GM19467 (cell line): ENCODE data around the gene DCAF15.
"Not testable (repeated sequence)": the region's sequence is repeated elsewhere in the genome, so short reads cannot be mapped to it uniquely, and the experiment has no call there.

ENCODE experiments used
- ATAC-seq: cut with Tn5 transposase; IDR thresholded peaks from one replicate; pipeline ENCODE4 v1.9.1; 2021; ENCODE audit warnings: mild to moderate bottlenecking, moderate library complexity; ENCODE audit not compliant: unreplicated experiment

The DCAF15 gene, protein sequence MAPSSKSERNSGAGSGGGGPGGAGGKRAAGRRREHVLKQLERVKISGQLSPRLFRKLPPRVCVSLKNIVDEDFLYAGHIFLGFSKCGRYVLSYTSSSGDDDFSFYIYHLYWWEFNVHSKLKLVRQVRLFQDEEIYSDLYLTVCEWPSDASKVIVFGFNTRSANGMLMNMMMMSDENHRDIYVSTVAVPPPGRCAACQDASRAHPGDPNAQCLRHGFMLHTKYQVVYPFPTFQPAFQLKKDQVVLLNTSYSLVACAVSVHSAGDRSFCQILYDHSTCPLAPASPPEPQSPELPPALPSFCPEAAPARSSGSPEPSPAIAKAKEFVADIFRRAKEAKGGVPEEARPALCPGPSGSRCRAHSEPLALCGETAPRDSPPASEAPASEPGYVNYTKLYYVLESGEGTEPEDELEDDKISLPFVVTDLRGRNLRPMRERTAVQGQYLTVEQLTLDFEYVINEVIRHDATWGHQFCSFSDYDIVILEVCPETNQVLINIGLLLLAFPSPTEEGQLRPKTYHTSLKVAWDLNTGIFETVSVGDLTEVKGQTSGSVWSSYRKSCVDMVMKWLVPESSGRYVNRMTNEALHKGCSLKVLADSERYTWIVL

DNA sequence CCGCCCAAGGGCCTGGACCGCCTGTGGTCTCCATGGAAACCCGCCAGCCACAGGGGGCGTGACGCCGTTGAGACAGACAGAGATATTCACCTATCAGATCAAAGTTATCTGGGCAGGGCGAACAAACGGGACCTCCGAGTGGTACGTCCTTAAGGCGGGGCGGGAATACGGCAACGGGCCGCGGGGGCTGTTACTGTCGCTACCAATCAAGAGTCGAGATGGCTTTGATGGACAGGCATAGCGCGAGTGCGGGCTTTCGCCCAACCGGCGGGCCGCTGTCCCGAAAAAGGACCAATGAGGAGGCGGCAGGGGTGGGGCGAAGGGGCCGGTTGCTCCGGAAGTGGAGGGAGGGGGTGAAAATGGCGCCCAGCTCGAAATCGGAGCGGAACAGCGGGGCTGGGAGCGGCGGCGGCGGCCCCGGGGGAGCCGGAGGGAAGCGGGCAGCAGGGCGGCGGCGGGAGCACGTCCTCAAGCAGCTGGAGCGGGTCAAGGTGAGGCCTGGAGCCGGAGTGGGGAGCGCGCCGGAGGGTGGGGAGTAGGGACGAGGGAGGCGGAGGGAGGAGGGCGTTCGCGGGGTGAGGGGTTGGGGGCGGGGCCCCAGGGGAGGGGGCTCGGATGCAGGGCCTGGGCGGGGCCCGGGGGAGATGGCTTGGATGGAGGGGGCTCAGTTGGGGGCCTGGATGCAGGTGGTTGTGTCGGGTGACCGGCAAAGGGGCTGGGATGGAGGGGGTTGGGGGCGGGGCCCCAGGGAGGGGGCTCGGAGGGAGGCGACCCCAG, at the start of gene DCAF15:
Gene DCAF15 (plus strand): TSS at position 356 of the 777 bp plus-strand sequence. CDS start 4 bp downstream, at position 360.
- ATAC-seq: peak; percentile 97

DNA sequence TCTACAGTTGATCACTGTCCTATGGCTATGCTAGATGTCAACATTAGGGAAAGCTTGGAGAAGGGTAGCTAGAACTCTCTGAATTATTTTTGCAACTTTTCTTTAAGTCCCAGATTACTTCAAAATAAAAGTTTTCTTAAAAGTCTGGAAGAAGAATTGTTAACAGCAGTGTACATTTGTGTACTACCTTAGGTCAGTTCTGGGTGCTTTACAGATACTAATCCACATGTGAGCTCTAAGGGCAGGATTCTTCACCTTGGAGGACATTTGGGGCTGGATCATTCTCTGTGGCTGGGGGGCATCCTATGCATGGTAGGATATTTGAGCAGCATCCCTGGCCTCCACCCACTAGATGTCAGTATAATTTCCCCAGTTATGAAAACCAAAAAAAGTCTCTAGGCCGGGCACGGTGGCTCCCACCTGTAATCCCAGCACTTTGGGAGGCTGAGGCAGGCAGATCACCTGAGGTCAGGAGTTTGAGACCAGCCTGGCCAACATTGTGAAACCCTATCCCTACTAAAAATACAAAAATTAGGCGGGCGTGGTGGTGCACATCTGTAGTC, 49.2 kb upstream of the DCAF15 start:
- ATAC-seq: no peak

DNA sequence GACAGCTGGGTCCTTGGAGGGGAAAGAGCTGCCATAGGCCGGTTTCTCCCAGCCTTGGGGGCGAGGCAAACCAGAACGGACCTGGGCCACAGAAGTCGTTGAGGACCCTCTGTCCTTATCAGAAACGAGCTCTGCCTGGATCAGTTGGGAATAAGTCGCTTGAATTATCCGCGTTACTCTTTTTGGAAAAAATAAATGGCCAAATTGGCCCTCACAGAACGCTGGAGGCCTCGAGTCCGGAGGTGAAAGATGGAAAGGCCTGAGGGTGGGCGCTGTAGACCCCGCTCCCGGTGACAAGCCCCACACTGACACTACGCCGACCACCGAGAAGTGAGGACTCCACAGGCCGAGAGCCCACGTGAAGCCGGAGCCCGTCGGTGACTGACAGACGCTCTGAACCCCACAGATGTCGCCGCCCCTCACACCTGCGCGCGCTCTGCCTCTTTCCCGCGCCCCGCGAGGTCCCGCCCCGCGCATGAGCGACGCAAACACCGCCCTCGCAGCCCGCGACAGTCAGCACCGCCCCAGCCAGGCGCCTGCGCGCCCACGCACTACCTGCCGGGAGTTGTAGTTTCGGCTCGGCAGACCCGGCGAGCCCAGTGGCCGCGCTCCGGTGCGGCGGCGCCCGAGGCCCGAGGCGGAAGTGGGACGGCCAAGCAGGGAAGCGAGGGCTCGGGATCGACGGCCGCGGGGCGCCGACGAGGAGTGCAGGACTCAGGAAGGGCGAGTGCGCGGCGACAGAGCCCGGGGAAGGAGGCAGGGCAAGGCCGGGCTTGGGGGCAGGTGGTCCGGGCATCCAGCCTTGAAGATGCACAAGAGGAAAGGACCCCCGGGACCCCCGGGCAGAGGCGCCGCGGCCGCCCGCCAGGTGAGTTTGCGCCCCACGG, 46.4 kb upstream of the DCAF15 start, which contains the start of the genes BRME1 and CC2D1A:
Gene BRME1 (minus strand): TSS at position 484 of the 887 bp plus-strand sequence. CDS start 1,225 bp downstream, outside the sequence.
Gene CC2D1A (plus strand): TSS at position 568 of the 887 bp plus-strand sequence. CDS start 241 bp downstream, at position 809.
- ATAC-seq: peak; percentile 89

DNA sequence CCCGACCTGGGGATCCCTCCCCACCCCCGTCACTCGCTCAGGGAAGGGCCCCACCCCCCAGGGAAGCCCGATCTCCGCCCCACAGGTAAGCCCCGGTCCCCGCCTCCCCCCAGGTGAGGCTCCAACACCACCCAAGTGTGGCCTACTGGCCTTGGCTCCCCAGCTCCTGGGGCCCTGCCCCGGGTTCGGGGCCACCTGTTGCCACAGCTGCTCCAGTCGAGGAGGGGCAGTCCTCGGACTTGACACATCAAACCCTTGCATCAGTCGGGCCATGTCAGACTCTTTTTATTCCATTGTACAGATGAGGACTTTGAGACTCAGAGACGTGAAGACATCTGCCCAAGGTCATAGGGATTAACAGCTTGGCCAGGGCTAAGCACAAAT, 45.8 kb upstream of the DCAF15 start:
- ATAC-seq: no peak

DNA sequence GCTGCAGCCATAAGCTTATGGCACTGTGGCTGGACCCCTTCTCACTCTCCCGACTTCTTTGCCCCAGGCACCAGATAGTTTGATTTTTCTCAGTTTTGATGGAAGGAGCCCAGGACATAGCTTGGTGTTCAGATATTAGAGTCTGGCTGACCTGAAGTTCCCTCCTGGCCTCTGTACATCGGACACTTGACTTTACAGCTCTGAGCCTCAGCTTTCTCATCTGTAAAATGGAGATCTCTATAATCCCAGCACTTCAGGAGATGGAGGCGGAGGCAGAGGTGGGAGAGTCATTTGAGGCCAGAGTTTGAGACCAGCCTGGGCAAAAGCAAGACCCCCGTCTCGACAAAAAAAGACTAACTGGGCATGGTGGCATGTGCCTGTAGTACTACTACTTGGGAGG, 45.4 kb upstream of the DCAF15 start:
- ATAC-seq: no peak

DNA sequence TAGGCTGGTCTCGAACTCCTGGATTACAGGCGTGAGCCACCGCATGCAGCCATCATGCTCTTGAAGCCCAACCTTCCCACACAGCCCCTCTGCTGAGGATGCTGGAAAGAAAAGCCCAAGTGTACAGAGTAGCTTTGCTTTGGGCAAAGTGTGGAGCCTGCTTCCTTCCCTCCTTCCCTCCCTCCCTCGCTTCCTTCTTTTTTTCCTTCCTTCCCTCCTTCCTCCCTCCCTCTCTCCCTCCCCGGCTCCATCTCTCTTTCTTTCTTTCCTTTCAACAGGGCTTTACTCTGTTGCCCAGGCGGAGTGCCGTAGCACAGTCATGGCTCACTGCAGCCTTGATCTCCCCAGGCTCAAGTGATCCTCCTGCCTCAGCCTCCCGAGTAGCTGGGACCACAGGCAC, 43.6 kb upstream of the DCAF15 start:
- ATAC-seq: no peak

DNA sequence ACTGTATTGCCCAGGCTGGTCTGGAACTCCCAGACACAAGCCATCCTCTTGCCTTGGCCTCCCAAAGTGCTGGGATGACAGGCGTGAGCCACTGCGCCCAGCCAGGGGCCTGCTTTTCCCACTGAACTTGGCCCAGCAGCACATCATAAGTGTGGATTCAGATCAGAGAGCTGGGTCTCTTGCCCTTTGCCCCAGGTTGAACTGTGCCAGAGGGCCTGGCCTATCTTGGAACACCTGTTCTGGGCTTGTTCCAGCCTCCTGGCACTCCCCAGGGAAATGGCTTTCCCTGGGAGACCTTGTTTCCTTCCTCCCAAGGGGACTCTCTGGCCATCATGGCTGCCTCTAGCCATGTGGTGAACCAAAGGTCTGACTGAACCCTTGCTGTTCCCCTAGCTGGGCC, 42.9 kb upstream of the DCAF15 start:
- ATAC-seq: no peak

DNA sequence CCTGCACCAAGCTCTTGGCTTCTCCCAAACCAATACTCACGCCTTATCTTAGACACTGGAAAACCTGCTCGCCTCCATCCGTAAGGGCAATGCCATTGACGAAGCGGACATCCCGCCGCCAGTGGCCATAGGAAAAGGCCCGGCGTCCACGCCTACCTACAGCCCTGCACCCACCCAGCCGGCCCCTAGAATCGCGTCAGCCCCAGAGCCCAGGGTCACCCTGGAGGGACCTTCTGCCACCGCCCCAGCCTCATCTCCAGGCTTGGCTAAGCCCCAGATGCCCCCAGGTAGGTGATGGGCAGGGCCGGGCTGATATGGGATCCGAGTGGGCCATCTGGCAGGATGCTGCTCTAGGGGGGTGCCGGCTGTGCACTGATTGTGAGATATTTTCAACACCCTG, 39.0 kb upstream of the DCAF15 start:
- ATAC-seq: no peak

DNA sequence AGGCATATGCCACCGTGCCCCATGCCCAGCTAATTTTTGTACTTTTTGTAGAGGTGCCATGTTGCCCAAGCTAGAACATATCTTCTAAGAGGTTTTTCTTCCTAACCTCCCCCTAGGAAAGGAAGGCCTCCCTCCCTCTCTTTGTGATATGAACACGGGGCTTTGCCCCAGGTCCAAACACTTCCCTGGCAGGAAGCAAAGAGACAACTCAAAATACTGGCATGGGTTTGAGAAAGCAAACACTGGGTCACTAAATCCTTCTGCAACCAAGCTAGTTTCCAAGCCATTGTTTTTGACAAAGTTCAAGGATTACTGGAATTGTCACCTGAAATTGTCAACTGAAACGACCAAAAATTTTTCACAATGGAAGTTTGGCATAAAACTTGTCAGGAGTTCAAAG, 37.5 kb upstream of the DCAF15 start:
- ATAC-seq: no peak

DNA sequence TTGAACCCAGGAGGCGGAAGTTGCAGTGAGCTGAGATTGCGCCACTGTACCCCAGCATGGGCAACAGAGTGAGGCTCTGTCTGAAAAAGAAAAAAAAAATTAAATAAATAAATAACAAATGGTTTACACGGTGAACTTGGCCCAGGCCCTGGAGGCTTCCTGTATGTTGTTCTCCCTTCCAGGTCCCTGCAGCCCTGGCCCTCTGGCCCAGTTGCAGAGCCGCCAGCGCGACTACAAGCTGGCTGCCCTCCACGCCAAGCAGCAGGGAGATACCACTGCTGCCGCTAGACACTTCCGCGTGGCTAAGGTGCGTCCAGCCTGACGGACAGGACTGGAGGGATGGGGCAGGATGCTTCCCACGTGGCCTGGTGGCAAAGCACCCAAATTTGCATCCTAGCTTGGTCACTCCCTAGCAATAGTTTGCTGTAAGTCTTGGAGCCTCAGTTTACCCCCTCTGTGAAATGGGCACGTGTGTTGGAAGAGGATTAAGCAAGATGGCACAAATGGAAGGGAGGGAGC, 34.4 kb upstream of the DCAF15 start:
- no peak for ATAC-seq

DNA sequence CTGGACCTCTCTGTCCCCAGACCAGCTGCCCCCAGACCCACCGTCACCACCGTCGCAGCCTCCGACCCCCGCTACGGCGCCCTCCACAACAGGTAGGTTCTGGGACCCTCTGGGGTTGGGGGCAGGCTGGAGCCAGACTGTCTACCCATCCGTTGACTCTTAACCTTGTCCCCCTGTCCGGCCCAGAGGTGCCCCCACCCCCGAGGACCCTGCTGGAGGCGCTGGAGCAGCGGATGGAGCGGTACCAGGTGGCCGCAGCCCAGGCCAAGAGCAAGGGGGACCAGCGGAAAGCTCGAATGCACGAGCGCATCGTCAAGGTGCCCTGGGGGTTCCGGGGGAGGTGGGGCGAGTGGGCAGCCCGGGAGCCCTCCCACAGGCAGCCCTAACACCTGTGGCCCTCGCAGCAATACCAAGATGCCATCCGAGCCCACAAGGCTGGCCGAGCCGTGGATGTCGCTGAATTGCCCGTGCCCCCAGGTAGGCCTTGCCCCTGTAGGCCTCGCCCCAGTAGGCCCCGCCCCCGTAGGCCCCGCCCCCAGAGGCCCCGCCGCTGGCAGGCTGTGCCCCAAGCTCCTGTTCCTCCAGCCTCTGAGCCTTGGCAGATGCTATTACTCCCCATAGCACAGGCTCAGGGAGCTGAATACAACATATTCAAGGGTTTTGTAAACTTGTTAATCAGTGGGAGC, 33.4 kb upstream of the DCAF15 start:
- no peak for ATAC-seq

DNA sequence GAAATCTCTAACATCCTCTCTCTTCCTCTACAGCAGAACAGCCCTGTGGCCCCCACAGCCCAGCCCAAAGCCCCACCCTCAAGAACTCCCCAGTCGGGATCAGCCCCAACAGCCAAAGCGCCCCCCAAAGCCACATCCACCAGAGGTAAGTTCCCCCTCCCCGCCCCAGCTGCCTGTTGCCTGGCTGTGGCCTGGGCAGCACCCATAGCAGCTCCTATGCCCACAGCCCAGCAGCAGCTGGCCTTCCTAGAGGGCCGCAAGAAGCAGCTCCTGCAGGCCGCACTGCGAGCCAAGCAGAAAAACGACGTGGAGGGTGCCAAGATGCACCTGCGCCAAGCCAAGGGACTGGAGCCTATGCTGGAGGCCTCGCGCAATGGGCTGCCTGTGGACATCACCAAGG, 31.8 kb upstream of the DCAF15 start:
- no peak for ATAC-seq

DNA sequence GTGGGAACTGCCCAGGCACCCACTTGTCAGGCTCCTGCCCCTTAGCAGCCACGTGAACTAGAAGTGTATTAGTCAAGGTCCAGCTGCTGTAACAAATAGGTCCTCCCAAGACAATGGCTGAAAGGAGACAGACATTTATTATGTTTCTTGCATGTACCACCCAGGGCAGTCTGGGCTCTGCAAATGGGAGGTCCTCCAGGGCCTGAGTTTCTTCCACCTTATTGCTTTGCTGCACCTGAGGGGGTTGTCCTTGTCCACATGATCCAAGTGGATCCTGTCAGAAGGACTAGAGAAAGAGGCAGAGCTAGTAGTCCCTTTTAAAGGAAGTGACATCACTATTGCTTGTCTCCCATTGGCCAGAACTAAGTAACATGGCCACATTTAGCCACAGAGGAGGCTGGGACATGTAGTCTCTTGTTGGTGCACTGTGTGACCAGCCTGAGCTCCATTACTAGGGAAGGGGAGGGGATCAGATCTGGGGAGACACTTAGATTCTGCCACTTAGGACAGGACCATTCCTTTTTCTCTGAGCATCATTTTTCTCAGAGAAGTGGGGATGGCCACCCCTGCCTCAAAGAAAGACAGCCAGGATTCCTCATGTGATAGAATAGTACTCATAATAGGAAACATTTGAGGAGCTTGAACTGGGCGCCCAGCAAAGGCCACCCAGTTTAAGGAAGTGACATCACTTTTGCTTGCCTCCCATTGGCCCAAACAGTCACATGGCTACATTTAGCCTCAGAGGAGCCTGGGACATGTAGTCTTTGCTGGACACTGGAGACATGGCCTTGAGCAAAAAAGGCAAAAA, 31.2 kb upstream of the DCAF15 start:
- no peak for ATAC-seq

DNA sequence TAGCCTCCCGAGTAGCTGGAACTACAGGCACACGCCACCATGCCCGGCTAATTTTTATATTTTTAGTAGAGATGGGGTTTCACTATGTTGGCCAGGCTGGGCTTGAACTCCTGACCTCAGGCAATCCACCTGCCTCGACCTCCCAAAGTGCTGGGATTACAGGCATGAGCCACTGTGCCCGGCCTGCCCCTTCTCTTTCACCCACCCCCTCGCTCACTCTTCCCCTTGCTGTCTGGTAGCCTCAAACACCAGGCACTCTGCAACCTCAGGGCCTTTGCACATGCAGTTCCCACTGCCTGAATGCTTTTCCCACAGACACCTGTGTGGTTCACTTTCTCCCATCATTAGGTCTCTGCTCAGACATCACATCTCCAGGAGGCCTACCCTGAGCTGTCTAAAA, 30.2 kb upstream of the DCAF15 start:
- ATAC-seq: not testable (repeated sequence)

DNA sequence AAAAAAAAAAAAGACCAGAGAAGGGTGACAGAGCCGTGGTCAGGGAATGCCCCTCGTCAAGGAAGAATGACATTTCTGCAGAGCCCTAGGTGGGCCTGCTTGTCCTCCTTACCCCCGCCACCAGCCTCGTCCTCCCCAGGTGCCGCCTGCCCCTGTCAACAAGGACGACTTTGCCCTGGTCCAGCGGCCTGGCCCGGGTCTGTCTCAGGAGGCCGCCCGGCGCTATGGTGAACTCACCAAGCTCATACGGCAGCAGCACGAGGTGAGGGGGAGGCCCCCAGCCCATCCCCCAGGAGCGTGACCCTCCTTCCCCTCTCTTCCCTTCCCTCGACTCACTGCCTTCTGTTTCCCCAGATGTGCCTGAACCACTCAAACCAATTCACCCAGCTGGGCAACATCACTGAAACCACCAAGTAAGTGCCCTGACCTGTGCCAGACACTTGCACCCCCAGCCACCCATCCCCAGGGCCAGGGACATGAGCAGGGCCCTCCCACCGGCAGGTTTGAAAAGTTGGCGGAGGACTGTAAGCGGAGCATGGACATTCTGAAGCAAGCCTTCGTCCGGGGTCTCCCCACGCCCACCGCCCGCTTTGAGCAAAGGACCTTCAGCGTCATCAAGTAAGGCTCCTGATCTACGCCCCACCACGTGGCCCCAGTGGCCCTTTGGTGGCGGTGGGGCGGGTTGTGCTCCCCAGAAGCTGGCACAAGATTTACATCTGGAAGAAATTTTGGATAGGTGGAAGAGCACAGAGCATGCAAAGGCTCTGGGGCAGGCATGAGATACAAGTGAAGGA, 28.9 kb upstream of the DCAF15 start:
- ATAC-seq: no peak

DNA sequence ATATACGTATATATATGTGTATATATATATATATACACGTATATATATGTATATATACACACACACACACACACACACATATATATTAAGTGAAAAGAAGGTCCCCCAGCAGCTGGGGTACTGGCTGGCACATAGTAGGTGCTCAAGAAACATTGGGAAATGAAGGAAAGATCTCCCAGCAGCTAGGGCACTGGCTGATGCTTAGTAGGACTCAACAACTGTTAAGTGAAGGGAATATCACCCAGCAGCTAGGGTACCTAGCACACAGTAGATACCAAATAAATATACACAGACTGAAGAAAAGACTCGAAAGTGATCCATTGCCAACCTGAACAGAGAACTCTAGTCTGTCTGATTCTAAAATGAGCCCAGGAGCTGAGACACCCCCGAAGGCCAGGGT, 26.3 kb upstream of the DCAF15 start:
- ATAC-seq: no peak

DNA sequence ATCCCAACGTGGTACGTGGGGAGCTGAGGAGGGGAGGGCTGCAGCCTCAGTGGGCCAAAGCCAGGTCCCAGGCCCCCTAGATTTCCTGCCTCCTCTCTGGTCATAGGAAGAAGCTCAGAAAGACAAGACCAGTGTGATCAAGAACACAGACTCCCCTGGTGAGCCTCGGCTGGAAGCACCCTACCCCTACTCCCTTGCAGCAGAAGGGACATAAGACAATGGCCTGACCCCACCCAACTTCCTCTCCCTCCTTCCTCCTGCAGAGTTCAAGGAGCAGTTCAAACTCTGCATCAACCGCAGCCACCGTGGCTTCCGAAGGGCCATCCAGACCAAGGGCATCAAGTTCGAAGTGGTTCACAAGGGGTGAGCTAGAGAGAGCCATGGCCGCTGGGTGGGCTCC, 25.6 kb upstream of the DCAF15 start:
- ATAC-seq: no peak

DNA sequence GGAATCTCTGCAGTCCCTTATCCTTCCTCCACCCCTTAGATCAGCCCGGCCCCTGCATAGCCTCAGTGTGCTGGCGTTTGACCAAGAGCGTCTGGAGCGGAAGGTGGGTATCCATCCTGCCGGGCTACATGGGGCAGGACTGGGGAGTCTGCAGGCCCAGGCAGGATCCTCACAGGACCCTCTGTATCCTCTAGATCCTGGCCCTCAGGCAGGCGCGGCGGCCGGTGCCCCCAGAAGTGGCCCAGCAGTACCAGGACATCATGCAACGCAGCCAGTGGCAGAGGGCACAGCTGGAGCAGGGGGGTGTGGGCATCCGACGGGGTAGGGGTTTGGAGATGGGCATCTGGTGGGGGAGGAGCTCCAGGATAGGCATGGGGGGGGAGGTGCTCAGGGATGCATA, 23.0 kb upstream of the DCAF15 start:
- no peak for ATAC-seq
